Measurements from ENCODE around the gene ANKRD2. TPM values are rescaled to one million over a fixed set of nuclear protein-coding genes. Genes with fewer than 3 reads are reported as not detected.
"Not testable (repeated sequence)": the region's sequence is repeated elsewhere in the genome, so short reads cannot be mapped to it uniquely, and the experiment has no call there.

ANKRD2 gene
- total RNA-seq, 1 experiment from 2014 or later: not detected

- no peak for DNase-seq (ENCODE audit: low read depth)
Observed at GRCh38 chr10:97571622-97572021, 957 bp upstream of the ANKRD2 start.

- DNase-seq (ENCODE audit: low read depth): no peak
Observed at GRCh38 chr10:97573021-97573420, 442 bp downstream of the ANKRD2 start.

DNA sequence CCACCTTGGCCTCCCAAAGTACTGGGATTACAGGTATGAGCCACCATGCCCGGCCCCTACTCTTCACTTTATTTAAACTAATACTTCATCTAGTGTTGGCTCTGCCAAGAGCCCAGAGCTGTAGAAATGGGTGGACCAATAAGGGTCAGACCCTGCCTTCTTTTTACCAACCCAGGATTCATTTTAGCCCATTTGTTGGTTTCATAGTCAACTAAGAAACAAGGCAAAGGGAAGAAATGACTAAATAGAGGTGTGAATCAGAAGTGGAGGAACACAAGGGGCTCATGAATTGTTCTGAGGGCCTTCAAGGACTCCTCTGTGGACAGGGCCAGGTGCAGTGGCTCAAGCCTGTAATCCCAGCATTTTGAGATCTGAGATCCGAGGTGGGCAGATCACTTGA, 1.1 kb downstream of the ANKRD2 start:
- no peak for DNase-seq (ENCODE audit: low read depth)

DNA sequence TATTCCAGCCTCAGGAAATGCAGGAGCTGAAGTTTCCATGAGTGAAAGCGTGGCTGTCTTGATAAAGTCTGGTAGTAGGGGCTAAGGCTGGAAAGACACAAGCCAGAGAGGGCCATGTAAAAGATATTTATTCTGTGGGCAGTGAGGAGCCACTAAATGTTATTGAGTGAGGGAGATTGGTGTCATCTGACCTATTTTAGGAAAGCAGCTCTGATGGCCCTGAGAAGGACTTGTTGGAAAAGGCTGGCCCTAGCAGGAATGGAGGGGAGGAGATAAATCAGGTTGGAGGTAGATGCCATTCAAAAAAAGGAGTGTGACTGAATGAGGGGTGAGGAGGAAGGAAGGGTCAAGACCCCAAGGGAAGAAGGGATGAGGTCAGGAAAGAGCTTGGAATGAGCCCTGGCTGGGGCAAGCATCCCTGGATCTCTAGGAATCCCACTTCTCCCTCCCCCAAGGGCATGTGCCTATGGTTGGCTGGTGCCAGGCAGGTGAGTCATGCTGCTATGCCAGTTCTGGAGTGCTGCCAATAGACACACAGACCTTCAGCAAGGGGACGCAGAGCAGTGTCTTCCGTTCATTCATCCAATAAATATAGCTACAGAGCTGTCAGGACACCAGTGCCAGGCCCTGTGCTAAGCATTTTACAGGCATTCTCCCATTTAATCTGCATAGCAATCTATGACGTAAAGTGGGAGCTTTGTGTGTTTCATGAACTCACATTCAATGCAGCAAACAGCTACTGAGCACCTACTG, 2.0 kb downstream of the ANKRD2 start:
- peak; percentile 97 for DNase-seq (ENCODE audit: low read depth)

DNA sequence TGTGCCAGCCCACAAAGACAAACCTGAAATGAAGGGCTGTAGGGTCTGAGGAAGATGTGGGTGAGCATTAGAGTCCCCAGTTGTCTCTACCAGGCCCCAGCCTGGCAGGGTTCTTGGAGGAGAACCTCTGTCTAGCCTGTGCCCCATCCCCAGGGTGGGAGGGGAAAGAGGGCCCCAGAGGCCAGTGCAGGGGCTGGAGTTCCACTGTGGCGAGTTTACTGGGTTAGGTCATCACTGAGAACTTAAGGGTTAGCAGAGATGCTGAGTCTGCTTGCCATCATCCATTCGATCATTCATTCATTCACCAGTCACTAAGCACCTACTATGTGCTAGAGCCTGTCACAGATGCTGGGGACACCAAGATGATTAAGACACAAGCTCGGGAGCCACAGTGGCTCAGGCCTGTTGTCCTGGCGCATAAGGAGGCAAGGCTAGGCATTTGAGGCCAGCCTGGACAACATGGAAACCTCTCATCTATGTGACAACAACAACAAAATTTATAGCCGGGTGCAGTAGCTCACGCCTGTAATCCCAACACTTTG, 2.6 kb downstream of the ANKRD2 start:
- no peak for DNase-seq (ENCODE audit: low read depth)

DNA sequence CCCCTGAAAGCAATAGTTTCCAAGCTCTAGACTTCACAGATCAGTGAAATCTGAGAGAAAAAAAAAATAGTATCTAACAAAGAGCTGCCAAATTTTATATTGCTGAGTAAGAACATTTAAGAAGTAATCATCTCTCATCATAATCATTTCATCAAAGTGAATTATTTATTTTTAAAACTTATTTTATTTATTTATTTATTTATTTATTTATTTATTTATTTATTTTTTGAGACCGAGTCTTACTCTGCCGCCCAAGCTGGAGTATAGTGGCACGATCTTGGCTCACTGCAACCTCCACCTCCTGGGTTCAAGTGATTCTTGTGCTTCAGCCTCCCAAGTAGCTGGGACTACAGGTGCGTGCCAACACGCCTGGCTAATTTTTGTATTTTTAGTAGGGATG, 3.9 kb downstream of the ANKRD2 start:
- not testable (repeated sequence) for DNase-seq (ENCODE audit: low read depth)

GRCh38 chr10:97577701-97578100, 5.1 kb downstream of the ANKRD2 start:
- DNase-seq (ENCODE audit: low read depth): no peak

GRCh38 chr10:97578171-97578844, 5.7 kb downstream of the ANKRD2 start:
- no peak for DNase-seq (ENCODE audit: low read depth)

- no peak for DNase-seq (ENCODE audit: low read depth)
Observed at GRCh38 chr10:97580421-97581367, 8.1 kb downstream of the ANKRD2 start.

DNA sequence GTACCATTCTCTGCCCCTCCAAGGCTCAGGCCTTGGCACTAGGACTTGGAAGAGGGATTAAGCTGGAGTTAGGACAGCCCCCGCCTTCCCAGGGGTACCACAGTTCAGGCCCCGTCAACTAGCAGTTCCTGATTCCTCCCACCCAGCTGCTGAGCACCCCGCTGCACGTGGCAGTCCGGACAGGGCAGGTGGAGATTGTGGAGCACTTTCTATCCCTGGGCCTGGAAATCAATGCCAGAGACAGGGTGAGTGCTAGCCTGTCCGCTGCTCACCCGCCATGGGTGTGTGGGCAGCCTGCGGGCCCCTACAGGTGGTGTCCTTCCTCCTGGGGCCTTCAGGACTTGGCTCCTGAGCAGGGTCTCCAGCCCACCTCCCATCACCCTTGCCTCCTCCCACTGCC, 9.6 kb downstream of the ANKRD2 start:
- DNase-seq (ENCODE audit: low read depth): no peak

- DNase-seq (ENCODE audit: low read depth): no peak
Observed at GRCh38 chr10:97583476-97583875, 10.9 kb downstream of the ANKRD2 start.

DNA sequence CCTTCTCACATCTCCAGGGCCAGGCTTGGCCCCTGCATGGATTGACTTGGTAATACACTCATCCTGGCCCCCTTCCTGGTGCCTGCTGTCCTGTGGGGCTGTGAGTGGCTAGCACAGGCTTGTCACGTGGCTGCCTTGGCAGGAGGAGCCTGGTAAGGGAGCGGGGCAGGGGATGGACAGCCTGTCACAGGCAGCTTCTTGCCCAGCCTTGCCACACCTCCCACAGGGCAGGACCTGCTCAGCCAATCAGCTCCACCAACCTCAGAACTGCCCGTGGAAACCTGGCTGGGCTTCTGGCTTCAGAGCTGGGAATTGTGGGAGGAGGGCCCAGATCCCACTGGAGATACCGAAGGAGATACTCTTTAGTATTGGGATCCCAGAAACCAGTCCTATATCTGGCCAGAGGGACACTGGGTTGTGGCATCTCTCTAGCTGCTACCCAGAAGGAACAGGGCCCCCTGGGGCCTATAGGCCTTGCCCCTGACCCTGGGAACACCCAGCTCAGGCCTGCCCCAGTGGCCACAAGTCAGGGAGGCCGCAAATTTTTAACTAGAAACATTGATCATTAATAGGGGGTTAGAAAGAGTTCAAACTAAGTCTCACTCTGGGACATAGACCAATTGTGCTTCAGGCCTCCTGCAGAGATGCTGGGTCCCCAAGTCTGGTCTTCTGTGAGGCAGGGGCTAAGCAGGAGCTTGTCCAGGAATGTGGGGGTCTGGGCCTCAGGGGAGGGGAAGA, 11.7 kb downstream of the ANKRD2 start, which contains the start of gene HOGA1:
Gene HOGA1 (plus strand): TSS at position 330 of the 738 bp plus-strand sequence. CDS start 315 bp downstream, at position 645.
- DNase-seq (ENCODE audit: low read depth): peak; percentile 85

- no peak for DNase-seq (ENCODE audit: low read depth)
Observed at GRCh38 chr10:97584798-97585438, 12.3 kb downstream of the ANKRD2 start.

DNA sequence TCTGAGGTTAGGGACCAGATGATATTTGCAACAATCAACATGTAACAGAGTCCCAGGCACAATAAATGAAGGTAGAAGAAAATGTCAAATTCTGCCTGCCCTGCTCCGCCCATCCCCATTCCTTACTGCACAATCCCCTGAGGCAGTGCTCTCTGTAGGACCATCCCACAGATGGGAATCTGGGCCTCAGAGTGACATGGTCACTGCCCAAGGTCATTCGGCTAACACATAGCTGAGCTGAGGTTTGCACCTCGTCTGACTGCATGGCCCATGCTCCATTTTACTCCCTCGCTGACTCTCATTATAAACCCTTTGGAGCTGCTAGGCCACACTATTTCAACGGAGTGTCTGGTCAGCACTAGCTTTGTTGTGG, 12.8 kb downstream of the ANKRD2 start:
- no peak for DNase-seq (ENCODE audit: low read depth)

GRCh38 chr10:97587183-97587582, 14.6 kb downstream of the ANKRD2 start:
- no peak for DNase-seq (ENCODE audit: low read depth)

GRCh38 chr10:97589479-97589878, 16.9 kb downstream of the ANKRD2 start, which contains the start of gene C10orf62:
TSS of gene C10orf62 (plus strand) at chr10:97589721. CDS start at chr10:97589898, 177 bp downstream.
- peak; percentile 15 for DNase-seq (ENCODE audit: low read depth)

DNA sequence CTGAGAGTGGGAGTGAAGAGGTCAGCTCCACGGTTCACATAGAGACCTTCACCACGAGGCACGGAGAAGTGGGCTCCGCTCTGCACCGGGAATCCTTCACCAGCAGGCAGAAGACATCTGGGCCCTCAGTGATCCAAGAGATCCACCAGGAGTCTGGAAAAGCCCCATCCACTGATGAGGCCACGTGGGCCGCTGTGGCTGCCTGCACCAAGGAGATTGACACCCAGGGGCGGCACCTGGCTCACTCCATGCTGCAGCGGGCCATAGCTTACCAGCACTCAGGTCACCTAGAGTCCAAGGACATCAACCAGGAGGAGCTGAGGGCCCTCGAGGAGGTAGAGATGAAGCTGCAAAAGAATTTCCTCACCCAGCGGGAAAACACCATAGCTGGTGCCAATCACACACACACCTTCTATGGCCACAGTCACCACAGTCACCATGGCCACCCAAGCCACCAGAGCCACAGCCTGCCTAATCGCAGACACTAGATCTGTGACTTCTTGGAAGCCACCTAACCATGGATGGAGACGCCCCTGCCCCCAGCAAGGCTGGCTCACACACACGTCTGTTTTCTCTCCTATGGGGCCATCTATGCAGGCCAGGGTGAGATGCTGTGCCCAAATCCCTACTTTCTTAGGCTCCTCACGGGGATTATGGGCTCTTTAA, 17.6 kb downstream of the ANKRD2 start:
- DNase-seq (ENCODE audit: low read depth): no peak

DNA sequence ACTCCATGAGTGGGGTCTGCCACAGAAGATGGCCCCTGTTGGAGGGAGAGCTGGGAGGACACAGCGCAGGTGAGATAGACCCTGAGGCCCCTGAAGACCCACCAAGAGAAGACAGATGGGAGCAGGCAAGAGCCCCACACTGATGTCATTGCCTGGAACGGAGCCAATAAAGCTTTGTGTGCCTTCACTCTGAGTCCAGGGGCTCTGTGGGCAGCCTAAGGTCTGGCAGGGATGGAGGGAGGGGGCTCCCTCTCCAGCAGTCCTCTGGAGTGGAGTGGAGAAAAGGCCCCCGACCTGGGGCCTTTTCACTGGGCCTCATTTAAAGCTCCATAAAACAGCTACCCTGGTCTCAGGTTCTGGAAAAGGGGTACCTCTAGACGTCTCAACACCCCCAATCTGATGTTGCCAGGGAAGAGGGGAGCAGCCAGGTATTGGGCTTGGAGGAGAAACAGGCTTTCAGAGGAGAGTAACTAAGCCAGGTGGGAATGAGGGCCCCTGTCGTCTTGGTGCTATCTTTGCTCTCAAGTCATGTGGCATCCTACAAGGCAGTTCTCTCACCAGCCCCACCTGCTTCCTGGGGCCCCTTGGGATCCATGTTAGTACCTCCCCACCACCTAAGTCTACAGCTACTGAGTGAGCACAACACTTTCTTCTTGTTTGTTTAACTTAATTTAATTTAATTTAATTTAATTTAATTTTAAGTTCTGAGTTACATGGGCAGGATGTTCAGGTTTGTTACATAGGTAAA, 18.3 kb downstream of the ANKRD2 start:
- DNase-seq (ENCODE audit: low read depth): no peak

DNA sequence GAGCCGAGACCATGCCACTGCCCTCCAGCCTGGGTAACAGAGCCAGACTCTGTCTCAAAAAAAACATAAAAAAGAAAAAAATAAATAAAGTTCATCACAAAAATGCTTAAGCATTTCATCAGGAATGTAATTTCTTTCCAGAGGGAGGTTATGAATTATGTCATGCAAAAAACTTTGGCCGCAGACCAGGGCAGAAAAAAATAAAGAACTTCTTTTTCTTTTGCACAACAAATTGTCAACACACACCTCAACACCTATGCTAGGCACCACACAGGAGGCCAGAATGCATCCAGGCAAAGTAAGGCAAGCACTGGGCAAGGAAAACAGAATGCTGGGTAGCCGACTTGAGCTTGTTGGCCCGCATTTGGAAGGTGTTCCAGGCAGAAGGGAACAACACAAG, 20.8 kb downstream of the ANKRD2 start:
- DNase-seq (ENCODE audit: low read depth): no peak
